Ammon's horn (tissue), 1 donor: ENCODE measurements around the gene IMPG2.

Experiments used
- DNase-seq: peaks from one replicate; pipeline ENCODE4 v3.0.0-alpha.2; 2016; ENCODE audit warnings: low spot score

IMPG2 gene

GRCh38 chr3:101184111-101184510, 136.3 kb downstream of the IMPG2 start:
- DNase-seq, result no peak

- no peak for DNase-seq
These were observed 137.2 kb downstream of the IMPG2 start for GRCh38 chr3:101183151-101183550.

- DNase-seq, result no peak
These were observed 137.6 kb downstream of the IMPG2 start for GRCh38 chr3:101182734-101183133.

- DNase-seq, result no peak
These were observed 138.6 kb downstream of the IMPG2 start for GRCh38 chr3:101181801-101182200.

GRCh38 chr3:101179637-101180036, 140.7 kb downstream of the IMPG2 start:
- DNase-seq, result no peak

- no peak for DNase-seq
These were observed 142.8 kb downstream of the IMPG2 start for GRCh38 chr3:101177577-101177976.
